Stimulated activated CD4-positive, alpha-beta T cell treated with anti-CD3 and anti-CD28 coated beads, Interleukin-2, amount 100 ng/mL, for 4 hours (primary cell): ENCODE results near the gene DENND10.
"Not testable (repeated sequence)": the region's sequence is repeated elsewhere in the genome, so short reads cannot be mapped to it uniquely, and the experiment has no call there.

Experiments
- DNase-seq: peaks from one replicate; pipeline ENCODE4 v3.0.0-alpha.2; 2020; ENCODE audit warnings: low read depth

DENND10 gene

GRCh38 chr10:119100434-119101238 lies 3.3 kb upstream of the DENND10 start:
- no peak for DNase-seq

GRCh38 chr10:119101366-119102098 lies 2.4 kb upstream of the DENND10 start:
- no peak for DNase-seq

GRCh38 chr10:119103241-119103902 lies 541 bp upstream of the DENND10 start:
- DNase-seq = no peak

DNA sequence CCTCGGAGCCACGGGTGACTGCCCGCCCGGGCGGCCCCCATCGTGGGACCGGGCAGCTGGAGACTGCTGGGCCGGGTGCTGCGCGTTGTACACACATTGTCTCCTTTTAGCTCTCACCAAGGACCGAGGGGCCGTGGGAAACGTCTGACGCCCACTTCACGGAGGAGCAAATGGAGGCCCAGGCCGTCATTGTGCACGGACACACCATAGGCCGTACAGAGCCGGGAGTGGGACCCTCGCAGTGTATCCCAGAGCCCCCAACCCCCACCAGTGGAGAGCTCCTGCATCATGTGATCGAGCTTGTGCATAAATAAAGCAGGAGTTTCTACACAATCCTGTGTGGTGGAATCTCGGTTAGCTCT lies 722 bp downstream of the DENND10 start:
- no peak for DNase-seq

GRCh38 chr10:119105155-119105554 lies 1.2 kb downstream of the DENND10 start:
- no peak for DNase-seq

GRCh38 chr10:119105899-119106298 lies 2.0 kb downstream of the DENND10 start:
- not testable (repeated sequence) for DNase-seq

DNA sequence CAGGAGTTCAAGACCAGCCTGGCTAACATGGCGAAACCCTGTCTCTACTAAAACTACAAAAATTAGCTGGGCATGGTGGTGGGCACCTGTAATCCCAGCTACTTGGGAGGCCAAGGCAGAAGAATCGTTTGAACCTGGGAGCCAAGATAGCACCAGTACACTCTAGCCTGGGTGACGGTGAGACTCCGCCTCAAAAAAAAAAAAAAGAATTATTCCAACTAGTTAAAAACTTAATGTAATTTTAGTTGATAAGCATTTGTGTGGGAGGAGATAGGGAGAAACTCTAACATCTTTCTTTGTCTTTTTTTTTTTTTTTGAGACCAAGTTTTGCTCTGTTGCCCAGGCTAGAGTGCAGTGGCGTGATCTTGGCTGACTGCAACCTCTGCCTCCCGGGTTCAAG lies 3.2 kb downstream of the DENND10 start:
- not testable (repeated sequence) for DNase-seq

- DNase-seq = not testable (repeated sequence)
Observed at GRCh38 chr10:119107771-119108170, 3.9 kb downstream of the DENND10 start.

GRCh38 chr10:119112056-119112455 lies 8.1 kb downstream of the DENND10 start:
- no peak for DNase-seq

DNA sequence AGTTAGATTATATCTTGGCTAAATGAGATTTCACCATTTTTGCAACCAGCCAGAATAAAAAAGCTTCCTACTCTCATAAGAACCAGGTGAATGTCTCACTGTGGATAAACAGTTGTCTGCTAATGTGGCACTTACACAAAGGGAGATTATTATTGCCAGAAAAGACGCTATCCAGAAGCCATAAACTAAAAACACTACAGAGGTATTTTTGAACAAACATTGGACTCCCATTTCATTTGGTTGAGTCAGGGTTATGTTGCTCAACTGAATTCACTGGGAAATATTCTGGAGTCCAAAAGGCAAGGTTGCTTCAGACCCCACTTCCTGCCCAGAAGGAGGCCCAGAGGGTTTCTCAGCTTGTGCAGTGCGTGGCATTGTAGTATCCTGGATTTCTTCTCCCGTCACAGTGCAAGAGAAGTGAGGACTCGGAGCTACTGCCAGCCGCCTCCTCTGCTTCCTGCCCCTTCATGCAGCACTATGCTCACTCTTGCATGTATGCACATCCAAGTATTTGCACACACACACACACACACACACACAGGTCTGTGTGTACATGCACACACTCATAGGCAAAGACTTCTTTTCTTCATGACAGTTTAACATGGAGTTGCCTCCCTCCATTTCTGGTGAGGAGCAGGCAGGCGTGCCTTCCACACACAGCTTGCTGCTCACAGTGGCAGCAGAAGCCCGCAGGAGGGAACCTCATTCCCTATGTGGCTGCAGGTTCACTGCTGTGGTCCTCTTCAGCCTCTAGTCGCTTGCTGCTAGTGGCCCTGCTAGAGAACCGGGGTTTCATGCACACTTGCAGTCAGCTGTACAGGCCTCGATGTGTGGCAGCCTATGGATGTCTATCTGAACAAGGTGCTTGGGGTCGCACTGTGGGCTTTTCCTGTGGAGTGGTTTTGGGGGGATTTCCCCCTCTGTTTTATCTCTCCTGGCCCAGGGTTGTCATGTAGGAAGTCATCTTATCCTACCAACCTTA lies 10.1 kb downstream of the DENND10 start:
- no peak for DNase-seq

DNA sequence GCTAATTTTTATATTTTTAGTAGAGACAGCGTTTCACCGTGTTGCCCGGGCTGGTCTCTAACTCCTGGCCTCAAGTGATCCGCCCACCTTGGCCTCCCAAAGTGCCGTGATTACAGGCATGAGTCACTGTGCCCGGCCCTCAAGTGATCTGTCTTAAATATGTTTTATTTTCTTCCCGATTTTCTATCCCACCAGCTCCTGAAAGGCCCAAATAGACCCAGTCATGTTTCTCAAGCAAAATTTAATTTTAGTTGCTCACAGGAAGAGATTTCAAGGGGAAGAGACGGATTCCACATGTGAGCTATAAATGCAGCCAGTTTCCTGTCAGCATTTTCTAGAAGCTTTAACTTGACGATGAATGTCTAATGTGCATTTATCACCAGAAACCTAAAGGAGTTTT lies 12.0 kb downstream of the DENND10 start:
- DNase-seq = no peak

DNA sequence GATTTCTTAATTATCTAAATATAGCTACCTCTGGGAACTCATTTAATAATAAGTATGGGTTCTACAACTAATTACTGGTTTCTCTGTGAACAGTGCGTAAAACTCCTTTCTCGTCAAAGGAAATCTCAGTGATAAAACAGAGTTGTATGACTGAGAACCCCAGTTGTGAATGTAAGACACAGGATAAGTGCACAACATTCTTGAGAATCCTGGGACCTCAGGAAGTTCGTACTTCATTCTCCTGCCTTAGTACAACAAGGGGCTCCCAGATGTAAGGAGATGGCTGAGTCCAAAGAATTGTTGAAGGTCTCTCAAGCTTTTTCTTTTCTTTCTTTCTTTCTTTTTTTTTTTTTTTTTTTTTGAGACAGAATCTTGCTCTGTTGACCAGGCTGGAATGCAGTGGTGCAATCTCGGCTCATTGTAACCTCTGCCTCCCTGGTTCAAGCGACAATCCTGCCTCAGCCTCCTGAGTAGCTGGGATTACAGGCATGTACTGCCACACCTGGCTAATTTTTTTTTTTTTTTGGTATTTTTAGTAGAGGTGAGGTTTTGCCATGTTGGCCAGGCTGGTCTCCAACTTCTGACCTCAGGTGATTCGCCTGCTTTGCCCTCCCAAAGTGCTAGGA lies 12.5 kb downstream of the DENND10 start:
- no peak for DNase-seq

- no peak for DNase-seq
Observed at GRCh38 chr10:119118231-119118630, 14.3 kb downstream of the DENND10 start.

DNA sequence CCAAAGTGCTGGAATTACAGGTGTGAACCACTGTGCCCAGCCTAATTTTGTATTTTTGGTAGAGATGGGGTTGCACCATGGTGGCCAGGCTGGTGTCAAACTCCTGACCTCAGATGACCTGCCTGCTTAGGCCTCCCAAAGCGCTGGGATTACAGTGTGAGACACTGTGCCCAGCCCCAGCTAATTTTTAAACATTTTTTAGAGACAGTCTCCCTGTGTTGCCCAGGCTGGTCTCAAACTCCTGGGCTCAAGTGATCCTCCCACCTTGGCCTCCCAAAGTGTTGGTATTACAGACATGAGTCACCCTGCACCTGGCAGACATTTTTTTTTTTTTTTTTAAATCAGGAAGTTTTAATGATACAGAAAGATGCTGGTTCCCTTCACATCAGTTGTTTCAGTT lies 15.5 kb downstream of the DENND10 start:
- no peak for DNase-seq

- DNase-seq = no peak
Observed at GRCh38 chr10:119120413-119120867, 16.5 kb downstream of the DENND10 start.

DNA sequence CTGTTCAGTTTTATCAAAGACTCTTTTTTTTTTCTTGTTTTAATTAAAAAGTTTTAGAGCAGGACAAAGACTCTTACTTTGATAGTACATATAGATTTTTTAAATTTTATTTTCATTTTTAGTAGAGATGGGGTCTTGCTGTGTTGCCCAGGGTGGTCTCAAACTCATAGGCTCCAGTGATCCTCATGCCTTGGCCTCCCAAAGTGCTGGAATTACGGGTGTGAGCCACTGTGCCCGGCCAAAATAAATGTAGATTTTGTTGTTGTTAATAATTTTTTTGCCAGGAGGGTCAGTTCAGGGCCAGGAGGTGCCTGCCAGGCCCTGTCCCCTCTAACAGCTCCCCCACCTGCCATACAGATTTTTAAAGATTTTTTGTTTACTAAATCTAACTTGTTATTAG lies 17.0 kb downstream of the DENND10 start:
- no peak for DNase-seq

DNA sequence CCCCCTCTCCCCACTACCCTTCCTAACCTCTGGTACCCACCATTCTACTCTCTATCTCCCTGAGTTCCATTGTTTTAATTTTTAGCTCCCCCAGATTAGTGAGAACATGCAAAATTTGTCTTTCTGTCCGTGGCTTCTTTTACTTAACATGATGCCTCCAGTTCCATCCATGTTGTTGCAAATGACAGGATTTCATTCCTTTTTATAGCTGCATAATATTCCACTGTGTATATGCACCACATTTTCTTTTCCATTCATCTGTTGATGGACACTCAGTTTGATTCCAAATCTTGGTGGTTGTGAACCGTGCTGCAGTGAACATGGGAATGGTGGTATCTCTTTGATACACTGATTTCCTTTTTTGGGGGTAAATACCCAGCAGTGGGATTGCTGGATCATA lies 22.0 kb downstream of the DENND10 start:
- no peak for DNase-seq

- DNase-seq = no peak
Observed at GRCh38 chr10:119129721-119130120, 25.8 kb downstream of the DENND10 start.

- peak; percentile 6 for DNase-seq
Observed at GRCh38 chr10:119131512-119132240, 27.8 kb downstream of the DENND10 start.

- DNase-seq = no peak
Observed at GRCh38 chr10:119132521-119133345, 28.8 kb downstream of the DENND10 start.
